GM21529 (cell line): ENCODE results near the gene ST8SIA1.
"Not testable (repeated sequence)": the region's sequence is repeated elsewhere in the genome, so short reads cannot be mapped to it uniquely, and the experiment has no call there.

Experiments
- ATAC-seq: cut with Tn5 transposase; IDR thresholded peaks from one replicate; pipeline ENCODE4 v1.9.1; 2021; ENCODE audit not compliant: unreplicated experiment

ST8SIA1 gene

DNA sequence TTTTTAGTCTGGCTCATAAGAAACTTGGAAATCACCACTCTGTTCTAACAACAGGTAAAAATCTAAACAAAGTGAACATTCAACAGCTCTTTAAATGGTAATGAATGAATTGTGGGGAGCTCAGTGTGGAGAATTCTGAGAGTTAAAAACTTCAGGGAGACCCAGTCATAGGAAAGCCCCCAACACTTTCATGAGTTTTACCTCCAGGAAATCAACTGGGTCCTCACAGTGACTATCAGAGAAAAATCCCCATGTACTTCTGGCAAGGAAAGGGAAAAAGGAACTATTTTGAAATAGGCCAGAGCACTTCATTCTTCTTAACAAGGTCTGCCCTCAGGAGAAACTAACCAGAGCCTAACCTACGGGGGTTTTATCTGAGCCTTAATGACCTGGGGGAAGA, 153.8 kb downstream of the ST8SIA1 start:
- ATAC-seq, result no peak

DNA sequence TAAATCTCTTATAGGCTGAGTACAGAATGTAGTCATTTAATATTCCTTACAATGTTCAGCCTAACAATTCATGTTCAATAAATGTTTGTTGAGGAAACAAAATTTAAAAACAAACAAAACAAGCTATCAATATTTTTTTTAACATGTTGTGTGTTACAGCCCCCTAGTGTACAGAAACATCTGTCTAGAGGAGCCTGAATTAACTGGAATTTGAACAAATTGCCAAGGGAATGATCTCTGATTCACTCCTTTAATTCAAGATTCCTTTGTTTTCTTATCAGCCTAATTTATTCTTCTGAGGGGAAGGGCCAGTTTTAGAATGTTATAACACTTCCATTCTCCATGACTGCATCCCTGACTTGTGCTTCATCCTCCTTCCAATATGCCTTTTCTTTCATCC, 161.3 kb downstream of the ST8SIA1 start:
- ATAC-seq, result no peak

DNA sequence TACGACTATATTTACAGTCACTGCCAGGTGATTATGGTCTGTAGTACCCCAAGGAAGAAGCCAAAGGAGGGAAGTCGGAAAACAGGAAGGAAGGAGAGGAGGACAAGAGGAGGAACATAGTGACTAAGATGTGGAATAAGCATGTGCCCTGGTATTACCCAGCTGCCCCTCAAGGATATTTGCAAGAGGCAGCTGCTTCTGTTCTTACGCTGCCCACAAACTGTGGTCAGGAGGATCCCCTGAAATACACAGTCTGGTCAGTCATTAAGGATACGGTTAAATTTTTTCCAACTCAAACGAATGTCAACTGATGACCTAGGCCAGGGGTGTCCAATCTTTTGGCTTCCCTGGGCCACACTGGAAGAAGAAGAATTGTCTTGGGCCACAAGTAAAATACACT, 162.0 kb downstream of the ST8SIA1 start:
- ATAC-seq, result no peak

DNA sequence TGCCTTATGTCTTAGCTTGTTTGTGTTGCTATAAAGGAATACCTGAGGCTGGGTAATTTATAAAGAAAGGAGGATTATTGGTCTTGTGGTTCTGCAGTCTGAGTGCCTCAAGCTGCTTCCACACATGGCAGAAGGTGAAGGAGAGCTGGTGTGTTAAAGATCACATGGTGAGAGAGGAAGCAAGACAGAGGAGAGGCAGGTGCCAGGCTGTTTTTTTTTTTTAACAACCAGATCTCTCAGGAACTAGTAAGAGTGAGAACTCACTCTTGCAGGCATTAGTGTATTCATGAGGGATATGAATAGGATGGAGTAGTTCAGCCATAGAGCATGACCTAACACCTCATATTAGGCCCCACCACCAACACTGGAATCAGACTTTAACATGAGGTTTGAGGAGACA, 165.1 kb downstream of the ST8SIA1 start:
- no peak for ATAC-seq

DNA sequence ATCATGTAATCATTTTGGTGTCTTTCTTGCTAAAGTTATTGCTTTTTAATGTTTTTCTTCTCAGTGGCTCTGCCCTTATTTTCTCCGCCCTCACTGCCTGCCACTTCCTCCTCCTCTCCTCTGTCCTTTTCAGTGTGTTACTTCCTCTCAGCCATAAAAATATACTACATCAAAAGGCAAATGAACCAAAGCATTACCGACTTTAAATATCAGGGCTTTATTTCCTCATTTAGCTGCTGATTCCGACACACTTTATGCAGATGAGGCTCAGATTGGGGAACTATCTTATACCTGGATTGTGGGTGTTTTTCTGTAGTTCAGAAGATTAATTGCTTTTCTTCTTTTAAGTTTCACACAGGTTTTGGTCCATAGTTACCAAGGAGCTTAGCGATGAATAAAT, 170.4 kb downstream of the ST8SIA1 start:
- ATAC-seq, result no peak

DNA sequence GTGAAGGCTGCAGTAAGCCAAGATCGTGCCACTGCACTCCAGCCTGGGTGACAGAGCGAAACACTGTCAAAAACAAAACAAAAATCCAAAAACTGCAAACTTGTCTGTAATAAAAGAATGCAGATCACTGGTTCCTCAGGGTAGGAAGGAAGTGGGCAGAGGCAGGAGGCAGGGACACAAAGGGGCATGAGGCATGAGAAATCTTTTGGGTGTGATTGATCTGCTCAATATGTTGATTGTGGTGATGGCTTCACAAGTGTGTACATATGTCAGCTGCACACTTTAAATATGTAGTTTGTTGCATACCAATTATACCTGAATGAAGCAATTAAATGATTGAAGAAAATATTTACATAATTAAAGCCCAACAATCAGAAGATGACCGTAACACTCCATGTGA, 170.9 kb downstream of the ST8SIA1 start:
- ATAC-seq, result no peak

DNA sequence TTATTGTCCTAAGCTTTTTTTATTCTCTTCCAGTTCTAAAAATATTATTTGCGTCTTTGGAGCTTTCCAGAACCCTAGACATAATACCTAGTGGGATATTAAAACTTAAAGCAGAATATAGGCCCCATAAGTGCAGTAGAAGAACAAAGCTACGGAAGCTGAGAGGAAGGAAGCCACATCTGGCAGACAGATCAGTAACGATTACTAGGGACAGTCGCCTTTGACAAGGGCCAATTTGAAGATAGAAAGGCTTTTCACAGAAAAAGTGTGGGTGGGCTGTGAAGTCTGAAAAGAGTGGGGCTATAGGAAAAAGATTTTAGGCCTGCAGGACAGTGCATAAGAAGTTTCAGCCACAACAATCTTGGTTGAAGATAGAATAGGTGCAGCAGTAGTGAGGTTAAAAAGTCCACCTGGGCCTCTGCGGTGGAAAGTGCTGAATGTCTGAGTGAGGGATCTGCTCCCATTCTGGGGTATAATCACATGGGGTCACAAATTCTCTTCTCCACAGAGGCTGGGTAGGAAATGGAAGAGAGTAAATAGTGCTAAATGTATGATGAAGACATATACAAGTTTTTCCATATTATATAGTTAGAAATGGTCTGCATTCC, 174.0 kb downstream of the ST8SIA1 start:
- no peak for ATAC-seq

DNA sequence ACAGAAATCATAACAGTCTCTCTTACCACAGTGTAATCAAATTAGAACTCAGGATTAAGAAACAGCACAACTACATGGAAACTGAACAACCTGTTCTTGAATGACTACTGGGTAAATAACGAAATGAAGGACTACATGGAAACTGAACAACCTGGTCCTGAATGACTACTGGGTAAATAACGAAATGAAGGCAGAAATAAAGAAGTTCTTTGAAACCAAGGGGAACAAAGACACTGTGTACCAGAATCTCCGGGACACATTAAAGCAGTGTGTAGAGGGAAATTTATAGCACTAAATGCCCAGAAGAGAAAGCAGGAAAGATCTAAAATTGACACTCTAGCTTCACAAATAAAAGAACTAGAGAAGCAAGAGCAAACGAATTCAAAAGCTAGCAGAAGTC, 185.2 kb downstream of the ST8SIA1 start:
- ATAC-seq, result not testable (repeated sequence)

DNA sequence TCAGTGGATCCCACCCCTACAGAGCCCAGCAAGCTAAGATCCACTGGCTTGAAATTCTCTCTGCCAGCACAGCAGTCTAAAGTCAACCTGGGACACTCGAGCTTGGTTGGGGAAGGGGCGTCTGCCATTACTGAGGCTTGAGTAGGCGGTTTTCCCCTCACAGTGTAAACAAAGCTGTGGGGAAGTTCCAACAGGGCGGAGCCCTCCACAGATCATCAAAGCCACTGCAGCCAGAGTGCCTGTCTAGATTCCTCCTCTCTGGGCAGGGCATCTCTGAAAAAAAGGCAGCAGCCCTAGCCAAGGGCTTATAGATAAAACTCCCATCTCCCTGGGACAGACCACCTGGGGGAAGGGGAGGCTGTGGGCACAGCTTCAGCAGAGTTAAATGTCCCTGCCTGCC, 187.8 kb downstream of the ST8SIA1 start:
- not testable (repeated sequence) for ATAC-seq
